Hepatocyte (in vitro differentiated cells): ENCODE measurements around the gene GPNMB.

Experiments
- EZH2 ChIP-seq: fragments of 200-600 bp; sonication (generic); IDR thresholded peaks from 2 replicates; pipeline ENCODE4 v1.6.1; 2016; ENCODE audit warnings: antibody characterized with exemption, mild to moderate bottlenecking, borderline replicate concordance
- TF ChIP-seq, protein P1 (sequence below): fragments of 200-600 bp; sonication (generic); IDR thresholded peaks from 2 replicates; pipeline ENCODE4 v1.5.1; 2016; ENCODE audit warnings: antibody characterized with exemption, mild to moderate bottlenecking; ENCODE audit not compliant: poor library complexity

DNA sequence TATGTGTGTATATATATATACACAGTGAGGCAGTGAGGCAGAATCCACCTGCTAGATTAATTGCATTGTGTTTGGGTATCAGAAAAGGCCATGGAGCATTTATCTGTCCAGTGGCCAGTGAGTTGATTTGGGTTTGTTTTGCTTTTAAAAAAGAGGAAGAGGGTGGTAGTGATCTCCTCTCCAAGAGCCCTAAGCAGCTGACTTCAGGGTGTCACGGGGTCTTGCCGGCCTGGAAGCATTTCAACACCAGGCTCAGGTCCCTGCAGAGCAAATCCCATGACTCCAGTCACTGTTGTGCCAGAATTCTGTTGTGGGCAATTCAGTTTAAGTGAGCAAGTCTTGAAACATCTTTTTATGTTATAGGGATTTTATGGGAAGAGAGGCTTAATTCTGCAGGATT is 30.6 kb upstream of the GPNMB start:
- TF ChIP-seq, protein P1, sequence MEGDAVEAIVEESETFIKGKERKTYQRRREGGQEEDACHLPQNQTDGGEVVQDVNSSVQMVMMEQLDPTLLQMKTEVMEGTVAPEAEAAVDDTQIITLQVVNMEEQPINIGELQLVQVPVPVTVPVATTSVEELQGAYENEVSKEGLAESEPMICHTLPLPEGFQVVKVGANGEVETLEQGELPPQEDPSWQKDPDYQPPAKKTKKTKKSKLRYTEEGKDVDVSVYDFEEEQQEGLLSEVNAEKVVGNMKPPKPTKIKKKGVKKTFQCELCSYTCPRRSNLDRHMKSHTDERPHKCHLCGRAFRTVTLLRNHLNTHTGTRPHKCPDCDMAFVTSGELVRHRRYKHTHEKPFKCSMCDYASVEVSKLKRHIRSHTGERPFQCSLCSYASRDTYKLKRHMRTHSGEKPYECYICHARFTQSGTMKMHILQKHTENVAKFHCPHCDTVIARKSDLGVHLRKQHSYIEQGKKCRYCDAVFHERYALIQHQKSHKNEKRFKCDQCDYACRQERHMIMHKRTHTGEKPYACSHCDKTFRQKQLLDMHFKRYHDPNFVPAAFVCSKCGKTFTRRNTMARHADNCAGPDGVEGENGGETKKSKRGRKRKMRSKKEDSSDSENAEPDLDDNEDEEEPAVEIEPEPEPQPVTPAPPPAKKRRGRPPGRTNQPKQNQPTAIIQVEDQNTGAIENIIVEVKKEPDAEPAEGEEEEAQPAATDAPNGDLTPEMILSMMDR, result no peak
- TF ChIP-seq EZH2, result no peak
